ENCODE data around the gene KAT7.
"Not testable (repeated sequence)": the region's sequence is repeated elsewhere in the genome, so short reads cannot be mapped to it uniquely, and the experiment has no call there.

KAT7 gene

DNA sequence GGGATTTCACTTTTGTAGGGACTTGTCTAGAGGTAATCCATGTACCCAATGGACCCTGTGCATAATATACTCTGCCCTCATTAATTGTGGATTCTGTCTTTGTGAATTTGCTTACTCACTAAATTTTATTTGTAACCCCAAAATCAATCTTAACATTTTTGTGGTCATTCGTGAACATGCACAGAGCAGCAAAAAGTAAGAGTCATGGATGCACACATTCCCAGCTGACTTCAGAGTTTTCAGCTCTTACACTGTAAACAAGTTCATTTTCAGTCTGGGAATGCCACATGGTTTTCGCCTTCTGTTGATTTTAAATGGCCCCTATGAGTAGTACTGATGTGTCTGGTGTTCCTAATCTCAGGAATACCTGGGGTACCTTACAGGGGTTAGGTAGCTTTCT, 35.1 kb downstream of the KAT7 start:
- TF ChIP-seq, protein P1, sequence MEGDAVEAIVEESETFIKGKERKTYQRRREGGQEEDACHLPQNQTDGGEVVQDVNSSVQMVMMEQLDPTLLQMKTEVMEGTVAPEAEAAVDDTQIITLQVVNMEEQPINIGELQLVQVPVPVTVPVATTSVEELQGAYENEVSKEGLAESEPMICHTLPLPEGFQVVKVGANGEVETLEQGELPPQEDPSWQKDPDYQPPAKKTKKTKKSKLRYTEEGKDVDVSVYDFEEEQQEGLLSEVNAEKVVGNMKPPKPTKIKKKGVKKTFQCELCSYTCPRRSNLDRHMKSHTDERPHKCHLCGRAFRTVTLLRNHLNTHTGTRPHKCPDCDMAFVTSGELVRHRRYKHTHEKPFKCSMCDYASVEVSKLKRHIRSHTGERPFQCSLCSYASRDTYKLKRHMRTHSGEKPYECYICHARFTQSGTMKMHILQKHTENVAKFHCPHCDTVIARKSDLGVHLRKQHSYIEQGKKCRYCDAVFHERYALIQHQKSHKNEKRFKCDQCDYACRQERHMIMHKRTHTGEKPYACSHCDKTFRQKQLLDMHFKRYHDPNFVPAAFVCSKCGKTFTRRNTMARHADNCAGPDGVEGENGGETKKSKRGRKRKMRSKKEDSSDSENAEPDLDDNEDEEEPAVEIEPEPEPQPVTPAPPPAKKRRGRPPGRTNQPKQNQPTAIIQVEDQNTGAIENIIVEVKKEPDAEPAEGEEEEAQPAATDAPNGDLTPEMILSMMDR (IDR thresholded peaks at IDR 0.05; ENCODE audit: low read depth, low read length) = no peak
- peaks cover 83% of the 10 kb centered on the region for H3K36me3 ChIP-seq
- H3K27ac ChIP-seq = no peak overlapping the region
- H3K9me3 ChIP-seq (ENCODE audit: severe bottlenecking) = no peaks in the 10 kb centered on the region
- DNase-seq = no peak
- no peaks in the 10 kb centered on the region for H3K27me3 ChIP-seq (ENCODE audit: insufficient read depth, low read depth, severe bottlenecking)
- H3K4me3 ChIP-seq (ENCODE audit: low read depth, low read length) = no peak overlapping the region

DNA sequence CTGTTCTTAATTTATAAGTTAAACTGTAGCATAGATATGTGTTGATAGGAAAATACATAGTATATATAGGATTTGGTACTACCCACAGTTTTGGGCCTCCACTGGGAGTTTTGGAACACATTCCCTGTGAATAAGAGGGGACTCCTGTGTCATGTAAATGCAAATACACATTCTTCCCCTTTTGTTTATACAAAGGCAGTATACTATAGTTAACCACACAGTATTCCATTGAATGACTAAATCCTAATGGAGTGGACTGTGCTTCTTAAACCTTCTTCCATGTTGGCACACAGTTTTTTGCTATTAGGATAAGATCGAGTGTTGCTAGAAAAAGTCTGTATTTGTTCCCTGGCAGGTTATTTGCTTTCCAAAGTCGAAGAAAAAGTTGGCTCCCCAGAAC, 37.2 kb downstream of the KAT7 start:
- no peaks in the 10 kb centered on the region for H3K9me3 ChIP-seq (ENCODE audit: severe bottlenecking)
- H3K36me3 ChIP-seq = peaks cover 78% of the 10 kb centered on the region
- no peak for DNase-seq
- H3K27me3 ChIP-seq (ENCODE audit: insufficient read depth, low read depth, severe bottlenecking) = no peaks in the 10 kb centered on the region
- H3K4me3 ChIP-seq (ENCODE audit: low read depth, low read length) = no peak overlapping the region
- TF ChIP-seq, protein P1 (IDR thresholded peaks at IDR 0.05; ENCODE audit: low read depth, low read length) = no peak
- H3K27ac ChIP-seq = no peak overlapping the region

- not testable (repeated sequence) for H3K9me3 ChIP-seq (ENCODE audit: severe bottlenecking); DNase-seq; H3K27me3 ChIP-seq (ENCODE audit: insufficient read depth, low read depth, severe bottlenecking); H3K27ac ChIP-seq; H3K4me3 ChIP-seq (ENCODE audit: low read depth, low read length)
- peaks cover 64% of the 10 kb centered on the region for H3K36me3 ChIP-seq
Measured at GRCh38 chr17:49828325-49828724, 39.8 kb downstream of the KAT7 start.

DNA sequence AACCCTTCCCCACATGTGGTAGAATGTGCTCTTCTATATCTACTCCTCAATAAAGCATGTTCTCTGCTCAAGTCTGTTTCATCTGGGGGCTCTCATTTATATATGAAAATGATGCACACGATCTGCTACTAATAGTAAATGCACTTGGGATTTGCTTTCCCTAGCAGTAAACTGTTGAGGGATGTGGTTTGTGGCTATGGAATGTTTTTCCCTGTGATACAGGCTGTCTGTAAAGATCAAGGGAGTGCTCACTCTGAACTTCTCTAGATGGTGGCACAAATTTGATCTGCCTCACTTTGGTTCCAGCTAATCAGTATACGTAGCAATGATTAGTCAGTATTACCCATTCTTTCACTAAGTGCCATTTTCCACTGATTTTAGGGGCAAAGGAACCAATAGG, 40.5 kb downstream of the KAT7 start:
- Histone ChIP-seq H3K36me3 (peaks cover 64% of the 10 kb centered on the region), H3K4me3 (ENCODE audit: low read depth, low read length) (no peak overlapping the region), H3K9me3 (ENCODE audit: severe bottlenecking) (no peaks in the 10 kb centered on the region), H3K27ac (no peak overlapping the region), H3K27me3 (ENCODE audit: insufficient read depth, low read depth, severe bottlenecking) (no peaks in the 10 kb centered on the region)
- no peak for DNase-seq
- TF ChIP-seq, protein P1 (IDR thresholded peaks at IDR 0.05; ENCODE audit: low read depth, low read length) = no peak

DNA sequence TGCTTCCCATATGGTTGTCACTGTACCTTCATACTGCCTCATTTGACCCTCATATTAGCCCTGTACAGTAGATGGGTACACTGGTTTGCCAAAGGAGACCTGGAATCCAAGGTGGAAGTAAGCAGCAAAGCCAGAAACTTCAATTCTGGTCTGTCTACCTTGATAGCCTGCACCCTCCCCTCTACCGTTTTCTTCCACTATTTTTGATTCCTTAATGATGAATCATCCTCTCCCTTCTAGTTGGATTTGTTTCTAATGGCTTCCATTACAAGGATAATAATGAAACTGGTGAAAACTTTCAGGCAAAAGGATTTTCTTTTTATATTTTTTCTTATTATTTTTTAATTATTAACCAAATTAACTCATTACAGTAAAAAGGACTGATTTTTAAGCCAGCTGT, 42.1 kb downstream of the KAT7 start:
- Histone ChIP-seq H3K36me3 (peaks cover 54% of the 10 kb centered on the region), H3K4me3 (ENCODE audit: low read depth, low read length) (no peak overlapping the region), H3K9me3 (ENCODE audit: severe bottlenecking) (no peaks in the 10 kb centered on the region), H3K27me3 (ENCODE audit: insufficient read depth, low read depth, severe bottlenecking) (no peaks in the 10 kb centered on the region), H3K27ac (no peak overlapping the region)
- TF ChIP-seq, protein P1 (IDR thresholded peaks at IDR 0.05; ENCODE audit: low read depth, low read length) = no peak
- no peak for DNase-seq

DNA sequence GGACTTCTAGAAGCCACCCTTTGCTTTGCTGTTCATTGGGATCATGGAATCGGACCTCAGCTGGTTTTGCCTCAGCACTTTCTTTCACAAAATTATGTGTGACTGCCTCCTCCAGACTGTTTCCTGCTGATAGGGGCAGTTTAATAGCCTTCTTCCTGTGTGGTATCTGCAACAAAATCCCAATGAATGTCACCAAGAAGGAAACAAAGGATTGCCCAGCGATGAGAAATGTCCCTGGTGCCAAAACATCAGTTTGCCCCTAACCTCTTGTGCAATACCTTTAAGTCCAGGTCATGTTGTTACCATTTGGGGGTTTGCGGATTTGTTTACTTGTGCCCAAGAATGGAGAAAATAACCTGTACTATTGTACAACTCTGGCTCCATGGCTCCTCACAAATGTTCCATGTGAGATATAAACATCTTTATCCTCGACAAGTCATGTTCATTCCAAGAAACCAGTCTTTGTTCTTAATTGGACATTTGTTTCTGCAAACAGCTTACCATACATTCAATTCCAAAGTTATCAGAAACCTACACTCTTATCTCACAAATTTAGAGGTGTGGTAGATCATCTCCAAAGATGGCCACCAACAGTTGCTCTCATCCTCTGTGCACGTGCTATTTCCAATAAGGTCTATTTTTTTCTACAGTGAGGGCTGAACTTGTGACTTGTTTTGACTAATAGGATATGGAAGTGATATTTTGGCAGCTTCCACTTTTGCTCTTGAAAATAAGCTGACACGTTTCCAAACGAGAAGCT, 44.5 kb downstream of the KAT7 start:
- Histone ChIP-seq H3K27ac (no peak overlapping the region), H3K9me3 (ENCODE audit: severe bottlenecking) (no peaks in the 10 kb centered on the region), H3K36me3 (peaks cover 33% of the 10 kb centered on the region), H3K27me3 (ENCODE audit: insufficient read depth, low read depth, severe bottlenecking) (no peaks in the 10 kb centered on the region), H3K4me3 (ENCODE audit: low read depth, low read length) (no peak overlapping the region)
- TF ChIP-seq, protein P1 (IDR thresholded peaks at IDR 0.05; ENCODE audit: low read depth, low read length) = no peak
- no peak for DNase-seq
